ENCODE results near the gene OR2L8. TPM values are rescaled to one million over a fixed set of nuclear protein-coding genes. Genes with fewer than 3 reads are reported as not detected.

Gene OR2L8
- total and polyA plus RNA-seq, 2 donors (not counting 1 experiment from before 2014, with no cell fraction given) = 0.17 TPM; not detected in 1

DNA sequence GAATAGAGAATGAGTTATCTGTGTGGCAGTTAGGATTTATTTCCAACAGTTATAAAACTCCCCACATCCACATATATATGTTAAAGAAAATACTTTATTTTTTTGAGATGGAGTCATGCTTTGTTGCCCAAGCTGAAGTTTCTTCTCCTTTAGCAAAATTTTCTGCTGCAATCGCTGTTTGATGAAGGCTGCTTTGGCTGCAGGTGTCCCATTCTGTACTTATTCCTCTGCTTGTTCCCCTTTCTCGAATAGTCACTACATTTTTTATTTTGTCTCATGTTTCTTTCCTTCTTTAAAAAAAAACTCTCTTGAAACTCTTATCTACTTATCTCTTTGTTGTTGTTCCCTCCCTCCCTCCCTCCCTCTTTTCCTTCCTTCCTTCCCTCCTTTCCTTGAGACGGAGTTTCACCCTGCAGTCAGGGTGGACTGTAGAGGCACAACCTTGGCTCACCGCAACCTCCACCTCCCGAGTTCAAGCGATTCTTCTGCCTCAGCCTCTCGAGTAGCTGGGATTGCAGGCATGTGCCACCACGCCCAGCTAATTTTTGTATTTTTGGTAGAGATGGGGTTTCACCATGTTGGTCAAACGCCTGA lies 42.7 kb upstream of the OR2L8 start:
- no peaks in the 10 kb centered on the region for H3K79me2 ChIP-seq (ENCODE audit: control insufficient read depth, insufficient read depth, low read length)
- TF ChIP-seq, protein P1, sequence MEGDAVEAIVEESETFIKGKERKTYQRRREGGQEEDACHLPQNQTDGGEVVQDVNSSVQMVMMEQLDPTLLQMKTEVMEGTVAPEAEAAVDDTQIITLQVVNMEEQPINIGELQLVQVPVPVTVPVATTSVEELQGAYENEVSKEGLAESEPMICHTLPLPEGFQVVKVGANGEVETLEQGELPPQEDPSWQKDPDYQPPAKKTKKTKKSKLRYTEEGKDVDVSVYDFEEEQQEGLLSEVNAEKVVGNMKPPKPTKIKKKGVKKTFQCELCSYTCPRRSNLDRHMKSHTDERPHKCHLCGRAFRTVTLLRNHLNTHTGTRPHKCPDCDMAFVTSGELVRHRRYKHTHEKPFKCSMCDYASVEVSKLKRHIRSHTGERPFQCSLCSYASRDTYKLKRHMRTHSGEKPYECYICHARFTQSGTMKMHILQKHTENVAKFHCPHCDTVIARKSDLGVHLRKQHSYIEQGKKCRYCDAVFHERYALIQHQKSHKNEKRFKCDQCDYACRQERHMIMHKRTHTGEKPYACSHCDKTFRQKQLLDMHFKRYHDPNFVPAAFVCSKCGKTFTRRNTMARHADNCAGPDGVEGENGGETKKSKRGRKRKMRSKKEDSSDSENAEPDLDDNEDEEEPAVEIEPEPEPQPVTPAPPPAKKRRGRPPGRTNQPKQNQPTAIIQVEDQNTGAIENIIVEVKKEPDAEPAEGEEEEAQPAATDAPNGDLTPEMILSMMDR (conservative IDR thresholded peaks at IDR 0.05 in 1 of 2, IDR thresholded peaks at IDR 0.05 in 1 of 2; ENCODE audit: low read depth in 1 of 2, low read length in 2 of 2) = no peak
- TF ChIP-seq EZH2 (IDR thresholded peaks at IDR 0.05; ENCODE audit: low read length, missing control alignments) = no peak
- H3K9ac ChIP-seq (ENCODE audit: insufficient read depth, low read length) = no peak overlapping the region
- no peaks in the 10 kb centered on the region for H4K20me1 ChIP-seq (ENCODE audit: control insufficient read depth, extremely low read depth, insufficient read depth, low read length)
- no peaks in the 10 kb centered on the region for H3K27me3 ChIP-seq (ENCODE audit: control insufficient read depth, insufficient read depth, low read length)
- H3K4me3 ChIP-seq (replicated peaks in 1 of 4; ENCODE audit: control extremely low read depth in 1 of 4, insufficient read depth in 1 of 4, low read depth in 3 of 4, low read length in 4 of 4) = no peak overlapping the region
- H3K27ac ChIP-seq (ENCODE audit: insufficient read depth, low read length) = no peak overlapping the region
- H3K9me3 ChIP-seq (ENCODE audit: control insufficient read depth, insufficient read depth, low read depth, low read length) = no peaks in the 10 kb centered on the region
- H3K4me1 ChIP-seq (ENCODE audit: control insufficient read depth, extremely low read depth, insufficient read depth, low read length) = no peaks in the 10 kb centered on the region
- H3K4me2 ChIP-seq (ENCODE audit: extremely low read depth, insufficient read depth, low read length) = no peak overlapping the region
- no peak for DNase-seq (ENCODE audit: low read depth in 2 of 2)
- H3K36me3 ChIP-seq (ENCODE audit: control insufficient read depth, insufficient read depth, low read length) = no peaks in the 10 kb centered on the region
- H2AFZ ChIP-seq (ENCODE audit: low read length) = no peak overlapping the region

- H3K4me3 ChIP-seq (replicated peaks in 1 of 4; ENCODE audit: control extremely low read depth in 1 of 4, insufficient read depth in 1 of 4, low read depth in 3 of 4, low read length in 4 of 4) = no peak overlapping the region
- no peaks in the 10 kb centered on the region for H4K20me1 ChIP-seq (ENCODE audit: control insufficient read depth, extremely low read depth, insufficient read depth, low read length)
- H3K4me1 ChIP-seq (ENCODE audit: control insufficient read depth, extremely low read depth, insufficient read depth, low read length) = no peaks in the 10 kb centered on the region
- H3K79me2 ChIP-seq (ENCODE audit: control insufficient read depth, insufficient read depth, low read length) = no peaks in the 10 kb centered on the region
- no peaks in the 10 kb centered on the region for H3K36me3 ChIP-seq (ENCODE audit: control insufficient read depth, insufficient read depth, low read length)
- H3K27ac ChIP-seq (ENCODE audit: insufficient read depth, low read length) = no peak overlapping the region
- no peak overlapping the region for H2AFZ ChIP-seq (ENCODE audit: low read length)
- H3K4me2 ChIP-seq (ENCODE audit: extremely low read depth, insufficient read depth, low read length) = no peak overlapping the region
- H3K27me3 ChIP-seq (ENCODE audit: control insufficient read depth, insufficient read depth, low read length) = no peaks in the 10 kb centered on the region
- H3K9ac ChIP-seq (ENCODE audit: insufficient read depth, low read length) = no peak overlapping the region
- TF ChIP-seq, protein P1 (conservative IDR thresholded peaks at IDR 0.05 in 1 of 2, IDR thresholded peaks at IDR 0.05 in 1 of 2; ENCODE audit: low read depth in 1 of 2, low read length in 2 of 2) = no peak
- TF ChIP-seq EZH2 (IDR thresholded peaks at IDR 0.05; ENCODE audit: low read length, missing control alignments) = no peak
- H3K9me3 ChIP-seq (ENCODE audit: control insufficient read depth, insufficient read depth, low read depth, low read length) = no peaks in the 10 kb centered on the region
- peak in 1 of 2 donors; percentile 45 for DNase-seq (ENCODE audit: low read depth in 2 of 2)
Observed at GRCh38 chr1:247906504-247907047, 42.1 kb upstream of the OR2L8 start.

DNA sequence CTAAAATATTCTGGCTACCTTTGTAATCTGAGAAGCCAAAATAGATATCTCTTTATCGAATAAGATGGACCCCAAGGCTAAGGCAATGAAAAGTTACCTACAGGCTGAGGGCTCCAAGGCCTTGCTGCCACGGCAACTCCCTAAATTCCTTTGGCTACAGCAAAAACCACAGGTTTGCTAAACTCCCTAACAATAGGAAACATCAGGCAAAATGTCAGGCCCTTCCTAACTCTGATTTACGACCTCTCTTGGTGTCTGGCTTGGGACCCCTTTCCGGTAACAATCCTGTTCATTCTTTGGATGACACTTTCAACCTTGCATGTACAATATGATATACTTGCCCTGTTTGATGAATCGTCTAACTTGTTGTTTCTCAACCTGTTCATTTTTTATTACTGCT lies 39.9 kb upstream of the OR2L8 start:
- Histone ChIP-seq H3K27me3 (ENCODE audit: control insufficient read depth, insufficient read depth, low read length) (no peaks in the 10 kb centered on the region), H4K20me1 (ENCODE audit: control insufficient read depth, extremely low read depth, insufficient read depth, low read length) (no peaks in the 10 kb centered on the region), H3K79me2 (ENCODE audit: control insufficient read depth, insufficient read depth, low read length) (no peaks in the 10 kb centered on the region), H3K4me1 (ENCODE audit: control insufficient read depth, extremely low read depth, insufficient read depth, low read length) (no peaks in the 10 kb centered on the region), H3K27ac (ENCODE audit: insufficient read depth, low read length) (no peak overlapping the region), H3K4me3 (replicated peaks in 1 of 4; ENCODE audit: control extremely low read depth in 1 of 4, insufficient read depth in 1 of 4, low read depth in 3 of 4, low read length in 4 of 4) (no peak overlapping the region), H2AFZ (ENCODE audit: low read length) (no peak overlapping the region), H3K9me3 (ENCODE audit: control insufficient read depth, insufficient read depth, low read depth, low read length) (no peaks in the 10 kb centered on the region), H3K36me3 (ENCODE audit: control insufficient read depth, insufficient read depth, low read length) (no peaks in the 10 kb centered on the region), H3K4me2 (ENCODE audit: extremely low read depth, insufficient read depth, low read length) (no peak overlapping the region), H3K9ac (ENCODE audit: insufficient read depth, low read length) (no peak overlapping the region)
- DNase-seq (ENCODE audit: low read depth in 2 of 2) = no peak
- TF ChIP-seq, protein P1 (conservative IDR thresholded peaks at IDR 0.05 in 1 of 2, IDR thresholded peaks at IDR 0.05 in 1 of 2; ENCODE audit: low read depth in 1 of 2, low read length in 2 of 2) = no peak
- TF ChIP-seq EZH2 (IDR thresholded peaks at IDR 0.05; ENCODE audit: low read length, missing control alignments) = no peak

Data from fibroblast of lung (primary cell).